Measurements from ENCODE around the gene SORCS2. TPM values are rescaled to one million over a fixed set of nuclear protein-coding genes. Genes with fewer than 3 reads are reported as not detected.

Gene SORCS2
- polyA plus RNA-seq, 1 of the 3 experiments (the other 2 are of a cell fraction): 1.6 TPM

- no peak for TF ChIP-seq RCOR1 (IDR thresholded peaks at IDR 0.05; ENCODE audit: low read length)
Measured at GRCh38 chr4:7145291-7145934, 46.9 kb upstream of the SORCS2 start (continued).

- TF ChIP-seq NRF1 (IDR thresholded peaks at IDR 0.05; ENCODE audit: low read depth, low read length): no peak
- no peak for TF ChIP-seq TAF1 (IDR thresholded peaks at IDR 0.05; ENCODE audit: borderline replicate concordance, low read depth, low read length)
- no peak for TF ChIP-seq GATA2 (CRISPR knock-in tag; IDR thresholded peaks at IDR 0.05)
- TF ChIP-seq EP300 (IDR thresholded peaks at IDR 0.05; ENCODE audit: borderline replicate concordance in 1 of 2, low read depth in 1 of 2, low read length in 1 of 2): no peak
- no peak for TF ChIP-seq SIN3A (IDR thresholded peaks at IDR 0.05; ENCODE audit: borderline replicate concordance, low read depth, low read length)
- no peak for TF ChIP-seq GABPA (IDR thresholded peaks at IDR 0.05; ENCODE audit: low read depth)
- ChIA-PET POLR2A (no interaction called here), CTCF (interaction anchor here (1.0 to 2.1 kb wide), 5 partner anchors 11 to 649 kb away, joined by 3 to 10 read pairs (median 4); no protein-coding TSS in a partner anchor)
- H3K4me3 ChIP-seq (ENCODE audit: low read depth in 2 of 2, low read length in 1 of 2): no peak overlapping the region
- no peak overlapping the region for H3K9ac ChIP-seq
- no peaks in the 10 kb centered on the region for H3F3A ChIP-seq (replicated peaks; ENCODE audit: insufficient read depth)
- H3K9me3 ChIP-seq: no peaks in the 10 kb centered on the region
- no peaks in the 10 kb centered on the region for H3K9me2 ChIP-seq
- H3K27me3 ChIP-seq (ENCODE audit: insufficient read depth): 0 out of 2 replicates have a peak, but pooled peaks cover 10% of the 10 kb centered on the region
- WGBS (ENCODE audit: low lambda C conversion rate): 57% methylated on average over 14 of the region's 15 CpGs
- no peaks in the 10 kb centered on the region for H3K36me3 ChIP-seq (replicated peaks in 1 of 2; ENCODE audit: control insufficient read depth in 1 of 2, insufficient read depth in 2 of 2, low read length in 1 of 2)
- H3K4me2 ChIP-seq: no peak overlapping the region
- no peaks in the 10 kb centered on the region for H3K79me2 ChIP-seq (ENCODE audit: insufficient read depth)
- H3K27ac ChIP-seq (ENCODE audit: low read depth in 2 of 2, low read length in 1 of 2): no peak overlapping the region
- no peak for DNase-seq
- no peaks in the 10 kb centered on the region for H4K20me1 ChIP-seq (ENCODE audit: insufficient read depth)
- H2AFZ ChIP-seq (ENCODE audit: low read depth): no peak overlapping the region
- H3K4me1 ChIP-seq (ENCODE audit: control insufficient read depth in 1 of 2, insufficient read depth in 2 of 2, low read depth in 1 of 2, low read length in 1 of 2): peaks cover 0 to 2% of the 10 kb centered on the region in 2 experiments; a peak in 1 of 4 replicates
Measured at GRCh38 chr4:7146059-7146785, 46.1 kb upstream of the SORCS2 start.

GRCh38 chr4:7146786-7147115, 45.6 kb upstream of the SORCS2 start:
- ChIA-PET POLR2A (no interaction called here), CTCF (interaction anchor here (0.8 to 2.1 kb wide), 7 partner anchors 10 to 80 kb away, joined by 3 to 10 read pairs (median 5); no protein-coding TSS in a partner anchor)
- no peaks in the 10 kb centered on the region for H3K9me2 ChIP-seq
- no peaks in the 10 kb centered on the region for H3K79me2 ChIP-seq (ENCODE audit: insufficient read depth)
- H3F3A ChIP-seq (replicated peaks; ENCODE audit: insufficient read depth): no peaks in the 10 kb centered on the region
- no peak overlapping the region for H3K4me3 ChIP-seq (ENCODE audit: low read depth in 2 of 2, low read length in 1 of 2)
- no peak for DNase-seq
- no peaks in the 10 kb centered on the region for H3K36me3 ChIP-seq (replicated peaks in 1 of 2; ENCODE audit: control insufficient read depth in 1 of 2, insufficient read depth in 2 of 2, low read length in 1 of 2)
- TF ChIP-seq TEAD4 (IDR thresholded peaks at IDR 0.05; ENCODE audit: borderline replicate concordance, insufficient read depth) (no peak), JUND (IDR thresholded peaks at IDR 0.05) (no peak), RFX5 (IDR thresholded peaks at IDR 0.05; ENCODE audit: low read length) (no peak), TAF1 (IDR thresholded peaks at IDR 0.05; ENCODE audit: borderline replicate concordance, low read depth, low read length) (no peak), EZH2phosphoT487 (IDR thresholded peaks at IDR 0.05; ENCODE audit: borderline replicate concordance, low read depth) (no peak), EP300 (IDR thresholded peaks at IDR 0.05; ENCODE audit: borderline replicate concordance in 1 of 2, low read depth in 1 of 2, low read length in 1 of 2) (no peak), MAX (IDR thresholded peaks at IDR 0.05; ENCODE audit: low read depth) (no peak)
- no peak overlapping the region for H3K4me2 ChIP-seq
- 69% methylated on average over 11 of the region's 11 CpGs for WGBS (ENCODE audit: low lambda C conversion rate)
- no peak overlapping the region for H2AFZ ChIP-seq (ENCODE audit: low read depth)
- no peaks in the 10 kb centered on the region for H4K20me1 ChIP-seq (ENCODE audit: insufficient read depth)
- H3K9ac ChIP-seq: no peak overlapping the region
- 0 out of 2 replicates have a peak, but pooled peaks cover 10% of the 10 kb centered on the region for H3K27me3 ChIP-seq (ENCODE audit: insufficient read depth)
- no peaks in the 10 kb centered on the region for H3K9me3 ChIP-seq
- peaks cover 0 to 7% of the 10 kb centered on the region in 2 experiments; a peak in 1 of 4 replicates for H3K4me1 ChIP-seq (ENCODE audit: control insufficient read depth in 1 of 2, insufficient read depth in 2 of 2, low read depth in 1 of 2, low read length in 1 of 2)
- H3K27ac ChIP-seq (ENCODE audit: low read depth in 2 of 2, low read length in 1 of 2): no peak overlapping the region

Data from SK-N-SH (cell line).